ENCODE measurements around the gene PAWR.
A peak's percentile ranks its signal among the peaks of the same experiment; 100 is the strongest.
"Not testable (repeated sequence)": the region's sequence is repeated elsewhere in the genome, so short reads cannot be mapped to it uniquely, and the experiment has no call there.

Gene PAWR

DNA sequence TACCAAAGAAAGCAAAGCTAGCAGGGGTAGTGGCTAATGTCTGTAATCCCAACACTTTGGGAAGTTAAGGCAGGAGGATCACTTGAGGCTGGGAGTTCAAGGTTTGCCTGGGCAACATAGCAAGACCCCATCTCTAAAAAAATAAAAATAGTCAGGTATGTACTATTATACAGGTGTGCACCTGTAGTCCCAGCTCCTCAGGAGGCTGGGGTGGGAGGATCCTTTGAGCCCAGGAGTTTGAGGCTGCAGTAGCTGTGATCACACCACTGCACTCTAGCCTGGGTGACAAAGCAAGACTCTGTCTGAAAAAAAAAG lies 142.2 kb downstream of the PAWR start:
- no peak for DNase-seq (ENCODE audit: low read depth)
- H3K4me3 ChIP-seq (ENCODE audit: control insufficient read depth, low read depth, low read length), result no peak overlapping the region
- TF ChIP-seq, protein P1, sequence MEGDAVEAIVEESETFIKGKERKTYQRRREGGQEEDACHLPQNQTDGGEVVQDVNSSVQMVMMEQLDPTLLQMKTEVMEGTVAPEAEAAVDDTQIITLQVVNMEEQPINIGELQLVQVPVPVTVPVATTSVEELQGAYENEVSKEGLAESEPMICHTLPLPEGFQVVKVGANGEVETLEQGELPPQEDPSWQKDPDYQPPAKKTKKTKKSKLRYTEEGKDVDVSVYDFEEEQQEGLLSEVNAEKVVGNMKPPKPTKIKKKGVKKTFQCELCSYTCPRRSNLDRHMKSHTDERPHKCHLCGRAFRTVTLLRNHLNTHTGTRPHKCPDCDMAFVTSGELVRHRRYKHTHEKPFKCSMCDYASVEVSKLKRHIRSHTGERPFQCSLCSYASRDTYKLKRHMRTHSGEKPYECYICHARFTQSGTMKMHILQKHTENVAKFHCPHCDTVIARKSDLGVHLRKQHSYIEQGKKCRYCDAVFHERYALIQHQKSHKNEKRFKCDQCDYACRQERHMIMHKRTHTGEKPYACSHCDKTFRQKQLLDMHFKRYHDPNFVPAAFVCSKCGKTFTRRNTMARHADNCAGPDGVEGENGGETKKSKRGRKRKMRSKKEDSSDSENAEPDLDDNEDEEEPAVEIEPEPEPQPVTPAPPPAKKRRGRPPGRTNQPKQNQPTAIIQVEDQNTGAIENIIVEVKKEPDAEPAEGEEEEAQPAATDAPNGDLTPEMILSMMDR (conservative IDR thresholded peaks at IDR 0.05; ENCODE audit: control insufficient read depth, insufficient read depth, low read depth, low read length), result no peak

GRCh38 chr12:79547735-79548609 lies 142.8 kb downstream of the PAWR start:
- TF ChIP-seq, protein P1 (conservative IDR thresholded peaks at IDR 0.05; ENCODE audit: control insufficient read depth, insufficient read depth, low read depth, low read length), result peak; percentile 91
- peak; percentile 74 for DNase-seq (ENCODE audit: low read depth)
- no peak overlapping the region for H3K4me3 ChIP-seq (ENCODE audit: control insufficient read depth, low read depth, low read length)

DNA sequence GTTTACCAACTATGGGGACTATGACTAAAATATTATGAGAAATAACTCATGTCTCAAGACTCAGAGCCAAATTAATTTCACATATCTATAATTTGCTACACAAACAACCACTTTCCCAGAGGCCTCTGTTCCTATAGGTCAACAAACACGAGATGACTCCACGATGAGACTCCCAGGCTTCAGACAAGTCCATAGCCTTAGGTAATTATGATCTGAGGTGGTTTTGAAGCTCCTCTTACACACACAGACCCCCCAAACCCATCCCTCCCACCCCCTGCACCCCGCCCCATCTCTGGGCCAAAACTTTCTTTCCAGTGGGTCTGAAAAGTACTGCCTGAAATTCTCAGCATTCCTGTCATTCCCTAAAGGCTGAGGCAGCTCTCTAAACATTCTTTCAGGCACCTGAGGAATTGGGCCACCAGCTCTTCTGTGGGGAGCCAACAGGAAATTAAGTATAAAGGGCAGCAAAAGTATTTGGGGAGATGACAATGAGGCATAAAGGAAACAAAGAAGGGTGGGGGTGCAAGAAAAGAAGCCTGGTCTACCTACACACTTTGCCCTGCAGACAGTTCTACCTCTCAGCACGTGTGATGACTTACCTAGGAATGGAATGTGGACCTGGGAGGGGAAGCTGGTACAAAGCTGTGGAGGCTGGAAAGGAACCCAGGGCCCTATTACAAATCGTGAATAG lies 143.6 kb downstream of the PAWR start:
- TF ChIP-seq, protein P1 (conservative IDR thresholded peaks at IDR 0.05; ENCODE audit: control insufficient read depth, insufficient read depth, low read depth, low read length), result no peak
- H3K4me3 ChIP-seq (ENCODE audit: control insufficient read depth, low read depth, low read length), result no peak overlapping the region
- DNase-seq (ENCODE audit: low read depth), result peak; percentile 20

DNA sequence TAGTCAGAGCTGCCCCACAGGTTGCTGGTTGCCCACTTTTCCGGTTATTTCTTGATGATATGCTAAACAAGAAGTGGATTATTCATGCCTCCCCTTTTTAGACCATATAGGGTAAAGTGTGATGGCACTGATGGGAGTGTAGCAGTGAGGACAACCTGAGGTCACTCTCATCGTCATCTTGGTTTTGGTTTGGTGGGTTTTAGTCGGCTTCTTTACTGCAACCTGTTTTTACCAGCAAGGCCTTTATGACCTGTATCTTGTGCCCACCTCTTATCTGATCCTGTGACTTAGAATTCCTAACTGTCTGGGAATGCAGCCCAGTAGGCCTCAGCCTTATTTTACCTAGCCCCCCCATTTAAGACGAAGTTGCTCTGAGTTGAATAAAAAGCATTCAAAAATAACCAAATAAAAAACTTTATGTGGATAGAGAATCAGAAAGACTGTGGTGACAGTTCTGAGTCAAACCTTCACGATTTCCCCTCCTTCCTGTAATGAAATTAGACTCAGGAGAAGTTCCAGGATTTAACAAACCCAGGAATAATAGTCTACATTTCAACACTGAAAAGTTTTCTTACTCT lies 144.2 kb downstream of the PAWR start:
- H3K4me3 ChIP-seq (ENCODE audit: control insufficient read depth, low read depth, low read length), result no peak overlapping the region
- DNase-seq (ENCODE audit: low read depth), result no peak
- TF ChIP-seq, protein P1 (conservative IDR thresholded peaks at IDR 0.05; ENCODE audit: control insufficient read depth, insufficient read depth, low read depth, low read length), result no peak

DNA sequence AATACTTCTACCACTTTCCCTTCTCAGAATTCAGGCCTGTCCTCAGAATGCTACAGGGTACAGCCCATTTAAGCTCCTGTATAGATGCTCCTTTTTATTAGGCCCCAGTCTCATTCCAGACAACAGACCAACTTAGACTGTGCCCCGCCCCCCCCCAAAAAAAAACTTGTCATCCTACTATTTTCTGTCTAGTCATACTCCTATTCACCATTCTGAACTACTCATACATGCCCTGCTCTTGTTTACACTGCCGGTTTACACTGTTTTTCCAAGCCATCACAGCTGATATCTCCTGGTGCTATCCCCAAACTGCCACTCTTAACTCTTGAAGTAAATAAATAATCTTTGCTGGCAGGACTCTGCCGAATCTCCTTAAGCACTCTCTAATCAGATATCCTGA lies 146.3 kb downstream of the PAWR start:
- H3K4me3 ChIP-seq (ENCODE audit: control insufficient read depth, low read depth, low read length); DNase-seq (ENCODE audit: low read depth): not testable (repeated sequence)

DNA sequence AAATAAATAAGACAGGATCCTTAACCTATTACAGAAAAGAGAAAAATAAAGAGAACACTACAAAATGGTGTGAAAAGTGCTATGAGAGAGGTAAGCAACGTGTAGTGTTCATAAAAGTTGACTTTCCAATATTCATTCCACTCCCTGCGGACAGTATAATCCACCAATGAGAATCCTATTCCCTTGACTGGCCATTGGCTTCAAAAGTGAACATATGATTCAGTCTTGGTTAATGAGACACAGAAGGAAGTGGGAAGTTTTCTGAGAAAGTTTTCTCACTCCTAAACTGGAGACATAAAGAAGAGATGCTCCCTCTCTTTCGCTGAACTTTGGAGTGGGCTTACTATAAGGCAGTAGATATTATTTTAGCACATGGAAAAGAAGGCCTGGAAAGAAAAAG lies 153.1 kb downstream of the PAWR start:
- DNase-seq (ENCODE audit: low read depth), result no peak
- no peak overlapping the region for H3K4me3 ChIP-seq (ENCODE audit: control insufficient read depth, low read depth, low read length)
- TF ChIP-seq, protein P1 (conservative IDR thresholded peaks at IDR 0.05; ENCODE audit: control insufficient read depth, insufficient read depth, low read depth, low read length), result no peak

DNA sequence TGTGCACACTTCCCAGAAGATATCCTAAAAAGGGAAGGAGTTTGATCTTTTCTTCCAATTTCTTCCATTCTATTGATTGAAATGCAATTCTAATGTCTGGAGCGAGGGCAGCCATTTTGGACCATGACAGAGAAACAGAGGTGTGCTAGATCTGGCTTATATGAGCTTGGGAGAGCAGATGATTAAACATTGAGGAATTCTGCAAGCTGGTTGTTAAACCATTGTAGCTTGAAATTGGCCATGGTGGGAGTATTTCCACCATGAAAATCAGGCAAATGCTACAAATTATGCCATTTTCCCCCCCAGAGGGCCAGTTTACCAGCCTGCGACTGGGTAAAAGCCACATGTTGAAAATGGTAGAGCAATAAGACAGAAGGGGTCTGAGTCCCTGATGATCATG lies 155.0 kb downstream of the PAWR start:
- DNase-seq (ENCODE audit: low read depth), result no peak
- TF ChIP-seq, protein P1 (conservative IDR thresholded peaks at IDR 0.05; ENCODE audit: control insufficient read depth, insufficient read depth, low read depth, low read length), result no peak
- no peak overlapping the region for H3K4me3 ChIP-seq (ENCODE audit: control insufficient read depth, low read depth, low read length)

Data from fibroblast of mammary gland (primary cell).